Stimulated activated CD8-positive, alpha-beta memory T cell treated with anti-CD3 and anti-CD28 coated beads, Interleukin-7, amount 100 ng/mL, for 48 hours (primary cell): ENCODE data around the gene KRT1.
"Not testable (repeated sequence)": the region's sequence is repeated elsewhere in the genome, so short reads cannot be mapped to it uniquely, and the experiment has no call there.

ENCODE experiments used
- DNase-seq, 2 donors: peaks; one replicate each; pipeline ENCODE4 v3.0.0-alpha.2; 2020; ENCODE audit warnings: low read depth in 1 of 2; ENCODE audit errors: extremely low read depth in 1 of 2

KRT1 gene

GRCh38 chr12:52680363-52680762 lies at the start of gene KRT1:
Gene KRT1, minus strand, starts transcription at chr12:52680407. Its CDS starts 59 bp downstream, at chr12:52680348.
- no peak for DNase-seq

- DNase-seq = no peak
Measured at GRCh38 chr12:52729147-52729546, 48.9 kb upstream of the KRT1 start.

GRCh38 chr12:52728374-52728773 lies 48.2 kb upstream of the KRT1 start:
- DNase-seq = no peak

GRCh38 chr12:52727037-52727436 lies 46.8 kb upstream of the KRT1 start:
- no peak for DNase-seq

- DNase-seq = no peak
Measured at GRCh38 chr12:52726451-52726850, 46.2 kb upstream of the KRT1 start.

- DNase-seq = no peak
Measured at GRCh38 chr12:52724384-52724783, 44.2 kb upstream of the KRT1 start.

GRCh38 chr12:52722680-52723079 lies 42.5 kb upstream of the KRT1 start:
- no peak for DNase-seq

GRCh38 chr12:52721838-52722470 lies 41.7 kb upstream of the KRT1 start:
- no peak for DNase-seq

GRCh38 chr12:52720365-52720886 lies 40.2 kb upstream of the KRT1 start:
- no peak for DNase-seq

GRCh38 chr12:52716061-52716460 lies 35.9 kb upstream of the KRT1 start:
- no peak for DNase-seq

GRCh38 chr12:52715416-52715815 lies 35.2 kb upstream of the KRT1 start:
- no peak for DNase-seq

GRCh38 chr12:52714887-52715281 lies 34.7 kb upstream of the KRT1 start:
- DNase-seq = no peak

- DNase-seq = peak; percentile 2 to 29
Measured at GRCh38 chr12:52713960-52714886, 34.0 kb upstream of the KRT1 start.

GRCh38 chr12:52712122-52712521 lies 31.9 kb upstream of the KRT1 start:
- not testable (repeated sequence) for DNase-seq

GRCh38 chr12:52710730-52711129 lies 30.5 kb upstream of the KRT1 start:
- DNase-seq = no peak

- no peak for DNase-seq
Measured at GRCh38 chr12:52708010-52708409, 27.8 kb upstream of the KRT1 start.

- no peak for DNase-seq
Measured at GRCh38 chr12:52704464-52704863, 24.3 kb upstream of the KRT1 start.

- DNase-seq = no peak
Measured at GRCh38 chr12:52703878-52704277, 23.7 kb upstream of the KRT1 start.

GRCh38 chr12:52703424-52703823 lies 23.2 kb upstream of the KRT1 start, which contains the start of gene KRT77:
Gene KRT77, minus strand, starts transcription at chr12:52703524. Its CDS starts 90 bp downstream, at chr12:52703434.
- no peak for DNase-seq

GRCh38 chr12:52702338-52702737 lies 22.1 kb upstream of the KRT1 start:
- DNase-seq = no peak

GRCh38 chr12:52701281-52701680 lies 21.1 kb upstream of the KRT1 start:
- DNase-seq = no peak

GRCh38 chr12:52699960-52700359 lies 19.8 kb upstream of the KRT1 start:
- no peak for DNase-seq
